HCT116 (cell line): ENCODE data around the gene STAM2. TPM values are rescaled to one million over a fixed set of nuclear protein-coding genes. Genes with fewer than 3 reads are reported as not detected.

Source experiments
- CEBPB ChIP-seq: IDR thresholded peaks from 2 replicates; pipeline ENCODE4 v1.6.1; 2012; ENCODE audit warnings: low read depth
- CTCF ChIP-seq, 3 experiments: fragments of 200-600 bp in 1 of 3; sonication (generic) in 1 of 3; IDR thresholded peaks in 2 of 3; conservative IDR thresholded peaks in 1 of 3; 2 replicates each; pipeline ENCODE4 v1.5.1; 2012 to 2017; ENCODE audit warnings: low read depth in 2 of 3, low read length in 2 of 3, antibody characterized with exemption in 1 of 3, borderline replicate concordance in 1 of 3, control low read depth in 1 of 3, mild to moderate bottlenecking in 1 of 3, mixed read lengths in 1 of 3, mixed run types in 1 of 3, moderate library complexity in 1 of 3; ENCODE audit not compliant: insufficient read depth in 1 of 3
- EGR1 ChIP-seq: IDR thresholded peaks from 2 replicates; pipeline ENCODE4 v1.6.1; 2012; ENCODE audit warnings: low read depth
- FOSL1 ChIP-seq: IDR thresholded peaks from 2 replicates; pipeline ENCODE4 v1.6.1; 2012; ENCODE audit warnings: low read depth
- POLR2AphosphoS5 ChIP-seq: IDR thresholded peaks from 2 replicates; pipeline ENCODE4 v1.6.1; 2011; ENCODE audit warnings: mild to moderate bottlenecking, low read depth, low read length, moderate library complexity
- ZNF274 ChIP-seq: fragments of 200-500 bp; sonication (Bioruptor generic); IDR thresholded peaks from 2 replicates; pipeline ENCODE4 v1.6.1; 2014; ENCODE audit warnings: mild to moderate bottlenecking, low read depth, low read length, inconsistent platforms
- total RNA-seq: library from RNA; stranded (reverse); gene quantifications from one replicate; pipeline ENCODE4 v1.2.1, GENCODE V29; 2021; ENCODE audit not compliant: unreplicated experiment

Gene STAM2
- total RNA-seq, 1 experiment from 2014 or later = 19.2 TPM

GRCh38 chr2:152067823-152068222 is 107.7 kb downstream of the STAM2 start (continued):
- TF ChIP-seq CTCF (IDR thresholded peaks at IDR 0.05 in 2 of 3, conservative IDR thresholded peaks at IDR 0.05 in 1 of 3; ENCODE audit: borderline replicate concordance in 1 of 3, insufficient read depth in 1 of 3, low read depth in 2 of 3, low read length in 2 of 3) (no peak), EGR1 (no peak), FOSL1 (no peak), CEBPB (no peak), POLR2AphosphoS5 (no peak), ZNF274 (no peak)
- TF ChIP-seq, all 23 proteins: peak for 0

Other genes starting within 250 kb of the STAM2 start
- gene CACNB4, start 76.7 kb downstream of the STAM2 start, total RNA-seq = 2.0 TPM
- 28.1 TPM for gene FMNL2, start 159.4 kb upstream of the STAM2 start, total RNA-seq